CD4-positive, alpha-beta T cell treated with Interleukin-1 beta for 1 hour (primary cell): ENCODE measurements around the gene GSTA2.
"Not testable (repeated sequence)": the region's sequence is repeated elsewhere in the genome, so short reads cannot be mapped to it uniquely, and the experiment has no call there.

Experiments
- DNase-seq, 2 donors: peaks; one replicate each; pipeline ENCODE4 v3.0.0-alpha.2; 2020 to 2022

GSTA2 gene

GRCh38 chr6:52724406-52725121 lies 38.7 kb downstream of the GSTA2 start:
- peak; percentile 26 to 41 for DNase-seq

GRCh38 chr6:52724042-52724405 lies 39.3 kb downstream of the GSTA2 start:
- DNase-seq = no peak

- no peak for DNase-seq
Measured at GRCh38 chr6:52720321-52720720, 43.0 kb downstream of the GSTA2 start.

- DNase-seq = no peak
Measured at GRCh38 chr6:52718550-52718949, 44.7 kb downstream of the GSTA2 start.

GRCh38 chr6:52714761-52715160 lies 48.5 kb downstream of the GSTA2 start:
- DNase-seq = not testable (repeated sequence)

- no peak for DNase-seq
Measured at GRCh38 chr6:52712136-52712535, 51.1 kb downstream of the GSTA2 start.

GRCh38 chr6:52707963-52708680 lies 55.2 kb downstream of the GSTA2 start:
- DNase-seq = no peak

GRCh38 chr6:52706001-52706400 lies 57.3 kb downstream of the GSTA2 start:
- DNase-seq = no peak

- DNase-seq = not testable (repeated sequence)
Measured at GRCh38 chr6:52704781-52705502, 58.3 kb downstream of the GSTA2 start.

GRCh38 chr6:52704060-52704459 lies 59.2 kb downstream of the GSTA2 start:
- DNase-seq = no peak
